ENCODE results near the gene TES. TPM values are rescaled to one million over a fixed set of nuclear protein-coding genes. Genes with fewer than 3 reads are reported as not detected.
"Not testable (repeated sequence)": the region's sequence is repeated elsewhere in the genome, so short reads cannot be mapped to it uniquely, and the experiment has no call there.

The TES gene
- total RNA-seq, 1 experiment from 2014 or later: 1.8 TPM

DNA sequence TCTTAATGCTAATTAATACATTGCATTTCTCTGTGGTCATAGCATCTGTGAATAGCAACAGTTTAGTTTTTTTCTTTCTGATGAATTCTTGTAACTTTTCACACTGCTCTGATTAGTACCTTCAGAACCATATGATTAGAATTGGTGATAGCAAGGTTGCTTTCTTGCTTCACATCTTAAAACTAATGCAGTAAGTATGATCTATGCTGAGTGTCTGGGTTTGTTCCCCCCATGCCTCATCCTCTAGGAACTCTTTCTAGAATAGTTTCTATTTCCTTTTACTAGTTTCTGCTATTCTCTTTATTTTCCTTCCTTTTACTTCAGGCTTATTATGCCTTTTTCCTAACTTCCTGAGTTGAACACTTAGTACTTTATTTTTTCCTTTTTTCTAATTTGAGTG, 32.4 kb downstream of the TES start:
- no peak for DNase-seq (ENCODE audit: low spot score)

DNA sequence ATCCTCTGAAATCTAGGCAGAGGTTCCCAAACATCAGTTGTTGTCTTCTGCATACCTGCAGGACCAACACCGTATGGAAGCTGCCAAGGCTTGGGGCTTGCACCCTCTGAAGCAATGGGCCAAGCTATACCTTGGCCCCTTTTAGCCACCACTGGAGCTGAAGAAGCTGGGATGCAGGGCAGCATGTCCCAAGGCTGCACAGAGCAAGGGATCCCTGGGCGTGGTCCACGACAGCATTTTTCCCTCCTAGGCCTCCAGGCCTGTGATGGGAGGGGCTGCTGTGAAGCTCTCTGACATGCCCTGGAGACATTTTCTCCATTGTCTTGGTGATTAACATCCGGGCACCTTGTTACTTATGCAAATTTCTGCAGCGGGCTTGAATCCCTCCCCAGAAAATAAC, 34.5 kb downstream of the TES start:
- DNase-seq (ENCODE audit: low spot score): not testable (repeated sequence)

DNA sequence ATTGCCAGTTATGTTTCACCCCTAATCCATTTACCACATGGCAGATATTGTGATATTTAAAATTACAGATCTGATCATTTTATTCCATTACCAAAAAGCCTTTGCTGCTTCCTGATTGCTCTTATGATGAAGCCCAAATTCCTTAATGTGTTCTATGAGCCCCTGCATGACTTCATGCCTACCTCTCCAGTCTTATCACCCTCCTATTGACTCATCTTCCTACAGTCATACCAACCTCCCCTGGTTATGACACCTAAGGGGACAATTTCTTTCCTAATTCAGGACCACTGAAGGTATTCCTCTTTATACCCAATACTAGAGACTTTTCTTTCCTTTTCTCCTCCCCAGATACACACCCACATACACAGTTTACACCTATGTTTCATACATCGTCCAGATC, 36.0 kb downstream of the TES start:
- DNase-seq (ENCODE audit: low spot score): no peak

DNA sequence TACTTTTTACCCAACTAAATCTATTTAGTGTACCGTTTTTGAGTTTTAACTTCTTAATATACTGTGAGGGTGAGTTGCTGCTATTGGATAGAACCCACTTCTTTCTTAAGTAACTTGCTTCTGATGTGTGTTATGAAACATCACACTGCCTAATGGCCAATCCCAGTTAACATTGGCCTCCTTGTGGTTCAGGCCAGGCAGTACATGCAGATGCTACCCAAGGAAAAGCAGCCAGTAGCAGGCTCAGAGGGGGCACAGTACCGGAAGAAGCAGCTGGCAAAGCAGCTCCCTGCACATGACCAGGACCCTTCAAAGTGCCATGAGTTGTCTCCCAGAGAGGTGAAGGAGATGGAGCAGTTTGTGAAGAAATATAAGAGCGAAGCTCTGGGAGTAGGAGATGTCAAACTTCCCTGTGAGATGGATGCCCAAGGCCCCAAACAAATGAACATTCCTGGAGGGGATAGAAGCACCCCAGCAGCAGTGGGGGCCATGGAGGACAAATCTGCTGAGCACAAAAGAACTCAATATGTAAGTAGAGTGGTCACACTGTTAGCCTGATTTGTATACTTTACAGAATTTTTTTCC, 39.7 kb downstream of the TES start:
- DNase-seq (ENCODE audit: low spot score): peak; percentile 54

DNA sequence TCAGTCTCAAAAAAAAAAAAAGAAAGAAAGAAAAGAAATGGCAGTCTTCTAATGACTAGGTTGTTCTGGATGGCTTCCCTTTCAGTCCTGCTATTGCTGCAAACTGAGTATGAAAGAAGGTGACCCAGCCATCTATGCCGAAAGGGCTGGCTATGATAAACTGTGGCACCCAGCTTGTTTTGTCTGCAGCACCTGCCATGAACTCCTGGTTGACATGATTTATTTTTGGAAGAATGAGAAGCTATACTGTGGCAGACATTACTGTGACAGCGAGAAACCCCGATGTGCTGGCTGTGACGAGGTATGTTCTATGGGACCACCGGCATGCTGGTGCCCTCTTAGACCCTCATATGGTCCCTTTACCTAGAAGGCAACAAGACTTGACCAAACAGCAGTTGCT, 41.3 kb downstream of the TES start:
- no peak for DNase-seq (ENCODE audit: low spot score)

DNA sequence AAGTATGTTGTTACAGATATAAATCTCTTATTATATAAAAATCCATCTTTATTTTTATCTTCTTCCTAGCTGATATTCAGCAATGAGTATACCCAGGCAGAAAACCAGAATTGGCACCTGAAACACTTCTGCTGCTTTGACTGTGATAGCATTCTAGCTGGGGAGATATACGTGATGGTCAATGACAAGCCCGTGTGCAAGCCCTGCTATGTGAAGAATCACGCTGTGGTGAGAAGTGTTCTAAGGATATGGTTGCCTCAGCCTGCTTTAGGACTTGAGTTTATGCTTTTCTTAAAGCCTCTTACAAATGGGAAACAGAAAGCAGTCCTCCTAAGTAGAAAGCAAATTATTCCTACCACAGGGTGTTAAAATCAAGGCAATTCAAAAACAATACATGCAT, 41.9 kb downstream of the TES start:
- DNase-seq (ENCODE audit: low spot score): no peak

DNA sequence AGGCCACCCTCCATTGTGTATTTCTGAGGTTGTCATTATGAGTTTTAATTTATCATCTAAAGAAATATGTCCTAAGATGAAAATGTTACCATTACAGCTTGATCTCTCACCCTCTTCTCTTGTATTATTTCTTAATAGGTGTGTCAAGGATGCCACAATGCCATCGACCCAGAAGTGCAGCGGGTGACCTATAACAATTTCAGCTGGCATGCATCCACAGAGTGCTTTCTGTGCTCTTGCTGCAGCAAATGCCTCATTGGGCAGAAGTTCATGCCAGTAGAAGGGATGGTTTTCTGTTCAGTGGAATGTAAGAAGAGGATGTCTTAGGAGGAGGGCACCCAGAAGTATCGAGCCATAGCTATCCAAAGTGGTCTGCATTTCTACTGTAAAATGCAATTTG, 46.8 kb downstream of the TES start:
- no peak for DNase-seq (ENCODE audit: low spot score)

DNA sequence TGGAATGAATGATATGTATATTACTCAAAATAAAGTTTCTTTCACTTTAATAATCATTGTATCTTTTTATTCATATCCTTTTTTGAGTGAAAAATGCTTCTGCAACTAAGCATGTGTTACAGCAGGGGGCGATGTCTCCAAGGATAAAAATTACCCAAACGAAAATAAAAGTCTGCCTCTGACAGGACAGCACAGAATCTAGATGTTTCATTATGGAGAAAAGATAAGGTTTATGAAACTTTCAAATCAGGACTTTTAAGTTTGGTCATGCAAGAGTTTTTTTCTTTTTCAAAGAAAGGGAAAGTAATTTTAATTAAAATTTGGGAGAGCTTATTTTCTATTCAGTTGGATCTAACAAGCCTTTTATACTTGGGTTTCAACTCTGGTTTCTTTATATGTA, 48.4 kb downstream of the TES start:
- peak; percentile 56 for DNase-seq (ENCODE audit: low spot score)

DNA sequence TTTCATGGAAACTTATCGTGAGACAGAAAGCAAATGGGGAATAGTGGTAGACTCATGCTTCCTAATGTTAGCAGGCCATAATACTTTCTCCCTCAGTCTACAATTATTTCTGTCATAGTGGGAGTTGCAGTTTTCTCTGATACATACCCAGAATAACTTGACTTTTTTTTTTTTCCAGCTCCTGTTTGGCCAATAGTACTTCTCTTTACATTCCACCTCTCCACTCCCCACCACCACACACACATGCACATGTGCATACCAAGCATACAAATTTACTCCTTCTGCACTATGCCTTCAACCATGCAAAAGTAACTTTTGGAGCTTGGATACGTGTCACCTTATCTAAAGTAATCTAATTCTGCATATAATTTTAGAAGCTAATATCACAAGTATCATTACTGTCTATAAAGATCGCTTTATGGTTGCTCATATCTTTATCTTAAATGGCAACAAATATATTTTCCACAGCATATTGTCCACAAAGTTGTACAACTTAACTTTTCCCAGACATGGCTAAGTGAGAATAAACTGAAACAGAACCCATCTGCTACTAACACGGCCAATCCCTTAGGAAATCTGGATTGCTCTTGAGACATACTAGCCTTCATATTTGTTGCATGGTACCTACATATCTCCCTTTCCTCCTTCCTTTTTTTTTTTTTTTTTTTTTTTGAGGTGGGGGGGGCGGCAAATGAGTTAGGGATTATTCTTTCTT, 49.0 kb downstream of the TES start:
- DNase-seq (ENCODE audit: low spot score): no peak

DNA sequence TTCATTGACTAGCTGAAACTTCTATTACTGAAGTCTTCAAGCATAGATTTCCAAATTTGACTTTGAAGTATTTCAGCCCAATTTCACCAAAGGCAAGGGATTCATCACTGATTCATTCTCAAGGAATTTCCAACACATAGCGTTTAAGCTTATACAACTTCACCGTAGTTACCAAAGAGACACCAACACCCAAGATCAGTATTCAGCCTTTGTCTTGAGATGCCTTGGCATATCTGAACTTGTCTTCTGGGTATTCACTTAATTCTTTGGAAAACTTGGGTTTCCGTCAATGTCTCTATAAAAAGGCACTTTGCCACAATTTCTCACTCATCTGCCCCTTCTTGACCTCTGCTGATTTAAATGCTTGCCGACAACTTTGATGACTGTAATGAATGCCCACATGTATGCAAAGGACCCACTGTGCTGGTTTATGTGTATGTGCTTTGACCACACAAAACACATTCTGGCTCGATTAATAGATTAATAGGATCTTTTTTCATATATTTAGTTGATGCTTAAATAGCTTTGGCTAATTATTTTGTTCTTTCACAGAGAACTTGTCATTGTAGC, 49.6 kb downstream of the TES start:
- peak; percentile 82 for DNase-seq (ENCODE audit: low spot score)

DNA sequence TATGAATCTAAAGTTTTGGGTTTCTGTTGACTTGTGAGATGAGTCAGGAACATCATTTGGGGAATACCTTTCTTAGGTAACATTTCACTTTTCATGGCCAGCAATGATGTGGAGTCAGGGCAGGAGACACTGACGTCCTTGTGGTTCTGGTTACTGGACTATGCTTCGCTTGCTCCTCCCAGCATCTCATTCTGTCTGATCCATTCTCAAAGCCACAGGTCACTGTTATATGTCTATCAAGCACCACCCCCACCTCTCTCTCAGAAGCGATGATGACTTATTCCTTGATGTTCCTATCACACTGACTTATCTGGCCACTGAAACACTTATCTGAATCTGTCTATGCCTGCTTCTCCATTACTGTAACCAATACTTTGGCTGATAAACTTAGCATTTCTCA, 51.6 kb downstream of the TES start:
- DNase-seq (ENCODE audit: low spot score): no peak

DNA sequence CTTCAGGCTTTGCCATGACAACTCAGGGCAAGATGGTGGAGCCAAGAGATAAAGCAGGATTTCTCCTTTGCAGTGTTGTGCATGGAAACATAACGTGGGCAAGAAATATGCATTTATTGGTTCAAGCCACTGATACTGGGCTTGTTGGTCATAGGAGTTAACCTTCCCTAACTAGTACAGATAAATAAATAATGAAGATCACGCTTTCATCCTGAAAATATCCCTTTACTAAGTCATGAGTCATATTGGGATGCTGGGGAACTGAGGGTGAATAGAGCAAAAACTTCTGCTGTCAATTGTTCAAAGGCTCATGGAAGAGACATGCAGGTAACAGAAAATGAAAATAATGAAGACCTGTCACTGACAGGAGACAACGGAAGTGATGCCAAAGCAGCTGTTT, 55.5 kb downstream of the TES start:
- no peak for DNase-seq (ENCODE audit: low spot score)

DNA sequence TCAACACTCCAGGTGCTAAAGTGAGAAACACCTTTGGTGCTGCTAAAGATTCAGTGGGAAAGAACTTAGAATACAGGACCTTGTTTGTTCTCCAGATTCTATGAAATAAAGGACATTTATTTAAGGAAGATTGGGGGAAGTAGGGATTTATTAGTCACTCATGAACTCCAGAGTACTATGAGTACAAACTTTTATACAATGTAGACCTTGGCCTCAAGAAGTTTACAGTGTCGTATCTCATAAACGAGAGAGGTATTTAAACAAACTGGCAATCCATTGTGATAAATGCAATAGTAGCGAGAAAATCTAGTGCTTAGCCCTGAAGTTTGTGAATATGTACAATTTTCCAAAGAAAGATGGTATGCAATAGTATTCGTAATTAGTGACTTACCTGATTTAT, 59.1 kb downstream of the TES start:
- DNase-seq (ENCODE audit: low spot score): no peak

DNA sequence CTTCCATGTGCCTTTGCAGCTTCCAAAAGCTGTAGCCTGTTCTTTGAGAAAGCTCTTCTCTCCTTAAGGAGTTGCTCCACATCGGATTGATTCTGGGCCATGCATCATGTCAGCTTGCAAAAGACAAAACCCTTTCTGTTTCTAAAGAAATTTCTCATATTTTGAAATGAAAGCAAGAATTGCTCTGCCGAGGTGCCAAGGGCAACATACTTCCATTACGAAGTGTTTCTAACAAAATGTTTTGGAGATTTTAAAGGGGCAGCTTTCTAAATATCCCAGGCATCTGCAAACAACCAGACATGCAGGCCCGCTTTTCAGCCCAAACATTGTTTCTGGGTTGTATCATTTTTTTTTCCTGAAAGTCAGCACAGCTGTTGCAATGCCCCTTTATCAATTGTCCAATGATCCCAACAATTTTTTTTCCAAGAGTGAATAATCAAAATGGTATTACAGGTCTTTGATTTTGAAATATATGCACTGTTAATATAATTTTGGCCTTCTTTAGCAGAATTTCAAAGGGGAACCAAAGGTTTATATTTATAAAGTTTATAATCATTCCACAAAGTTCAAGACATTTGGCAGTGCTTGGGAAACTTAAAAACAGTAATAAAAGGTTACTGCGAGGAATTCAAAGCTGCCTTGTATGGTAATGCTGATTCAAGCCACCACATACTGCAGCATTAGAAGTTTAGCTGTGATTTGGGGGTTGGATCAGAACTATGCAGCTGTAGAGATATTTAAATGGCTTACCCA, 61.0 kb downstream of the TES start:
- DNase-seq (ENCODE audit: low spot score): no peak

DNA sequence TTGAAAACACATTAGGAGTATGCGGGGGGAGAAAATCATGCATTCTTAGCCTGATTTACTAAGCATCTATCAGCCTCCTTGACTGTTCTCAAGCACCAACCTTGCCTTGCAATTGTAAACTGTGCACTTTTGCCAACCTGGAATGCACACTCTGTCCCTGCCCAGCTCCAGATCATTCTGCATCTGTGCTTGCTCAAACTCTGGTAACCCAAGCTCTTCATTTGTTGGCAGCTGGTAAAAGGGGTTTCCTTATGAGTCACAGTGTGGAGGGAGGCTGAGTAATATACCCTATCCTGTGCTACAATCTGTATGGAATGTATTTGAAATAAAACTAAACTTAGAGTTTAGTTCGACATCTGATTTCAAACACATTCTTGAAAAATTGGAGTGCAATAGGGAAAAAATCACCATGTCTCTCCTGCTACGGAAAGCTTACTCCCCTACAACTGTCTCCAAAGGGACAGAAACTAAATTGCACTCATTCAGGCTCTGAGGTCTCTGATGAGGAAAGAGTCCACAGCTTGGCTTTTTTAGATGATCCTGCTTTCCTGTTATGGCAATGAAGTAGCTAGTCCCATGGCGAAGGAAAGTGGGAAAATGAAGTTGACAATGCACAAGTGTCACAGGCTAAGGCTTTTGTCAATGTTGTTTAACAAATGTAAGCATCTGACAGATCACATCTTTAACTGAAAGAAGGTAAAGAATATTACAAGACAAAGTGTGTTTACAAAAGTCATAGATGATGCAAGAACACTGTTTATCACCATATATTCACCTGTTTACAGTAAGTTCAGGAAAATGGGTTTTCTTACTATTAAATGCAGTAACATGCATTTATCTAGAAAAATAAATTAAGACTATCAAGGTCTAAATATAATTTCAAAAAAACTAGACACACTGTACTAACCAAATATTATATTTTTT, 61.9 kb downstream of the TES start:
- peak; percentile 95 for DNase-seq (ENCODE audit: low spot score)

DNA sequence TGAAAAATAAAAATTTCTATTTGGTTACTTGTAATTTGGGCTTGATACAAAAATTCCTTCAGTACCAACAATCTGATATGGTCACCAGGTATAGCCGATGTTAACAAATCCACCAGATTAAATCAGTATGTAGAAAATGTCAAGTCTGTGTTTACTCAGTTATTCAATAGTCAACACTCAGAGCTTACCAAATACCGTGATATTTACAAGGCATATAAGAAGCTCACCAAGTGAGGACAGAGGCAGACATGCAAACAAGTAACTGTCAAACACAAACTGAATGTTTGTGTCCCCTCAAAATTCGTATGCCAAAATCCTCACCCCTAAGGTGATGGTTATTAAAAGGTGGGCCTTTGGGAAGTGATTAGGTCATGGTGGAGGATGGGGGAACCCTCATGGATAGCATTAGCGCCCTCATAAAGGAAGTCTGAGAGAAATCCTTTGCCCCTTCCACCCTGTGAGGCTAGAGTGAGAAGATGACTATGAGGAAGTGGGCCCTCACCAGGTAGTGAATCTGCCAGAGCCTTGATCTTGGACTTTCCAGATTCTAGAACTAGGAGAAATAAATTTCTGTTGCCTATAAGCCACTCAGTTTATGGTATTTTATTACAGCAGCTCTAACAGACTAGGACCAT, 63.1 kb downstream of the TES start:
- DNase-seq (ENCODE audit: low spot score): no peak

DNA sequence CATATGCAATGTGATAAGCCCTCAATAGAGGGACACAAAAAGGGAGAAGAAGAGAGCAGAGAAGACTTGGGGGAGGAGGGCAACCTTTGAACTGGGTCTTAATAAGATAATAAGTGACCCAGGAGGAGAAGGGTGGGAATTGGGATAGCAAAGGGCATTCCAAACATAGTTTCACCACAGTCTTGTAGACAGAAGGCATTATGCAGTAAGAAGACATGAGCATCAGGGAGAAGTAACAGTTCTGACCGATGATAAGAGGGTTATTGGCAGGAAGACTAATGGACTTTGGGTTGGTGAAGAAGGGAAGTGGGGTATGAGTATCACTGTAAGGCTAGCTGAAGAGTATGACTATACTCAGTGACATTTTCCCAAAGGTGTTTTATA, 63.6 kb downstream of the TES start:
- DNase-seq (ENCODE audit: low spot score): no peak

DNA sequence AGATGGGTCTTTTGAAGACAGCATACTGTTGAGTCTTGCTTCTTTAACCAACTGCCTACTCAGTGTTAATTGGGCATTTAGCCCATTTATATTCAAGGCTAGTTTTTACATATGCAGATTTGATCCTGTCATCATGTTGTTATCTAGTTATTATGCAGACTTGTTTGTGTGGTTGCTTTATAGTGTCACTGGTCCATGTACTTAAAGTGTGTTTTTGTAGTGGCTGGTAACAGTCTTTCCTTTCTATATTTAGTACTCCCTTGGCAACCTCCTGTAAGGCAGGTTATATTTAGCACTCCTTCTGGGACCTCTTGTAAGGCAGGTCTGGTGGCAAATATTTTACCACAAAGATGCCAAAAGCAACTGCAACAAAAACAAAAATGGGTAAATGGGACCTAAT, 66.7 kb downstream of the TES start:
- DNase-seq (ENCODE audit: low spot score): no peak

DNA sequence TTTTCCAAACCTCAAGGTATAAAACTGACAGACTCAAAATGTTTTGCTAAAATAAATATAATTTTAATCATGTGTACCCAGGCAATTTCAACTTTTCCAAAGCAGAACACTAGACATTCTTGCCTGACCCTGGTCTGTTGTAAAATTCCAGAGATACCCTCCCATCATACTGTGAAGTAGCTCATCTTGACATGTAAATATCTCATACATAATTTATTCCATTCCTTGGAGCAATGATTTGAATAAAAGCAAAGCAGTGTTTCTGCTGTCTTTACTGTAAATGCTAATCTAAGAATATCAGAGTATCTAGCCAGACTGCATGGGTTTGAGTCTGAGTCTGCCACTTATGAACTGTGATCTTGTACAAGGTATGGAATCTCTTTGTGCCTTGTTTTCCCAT, 68.9 kb downstream of the TES start:
- DNase-seq (ENCODE audit: low spot score): no peak

DNA sequence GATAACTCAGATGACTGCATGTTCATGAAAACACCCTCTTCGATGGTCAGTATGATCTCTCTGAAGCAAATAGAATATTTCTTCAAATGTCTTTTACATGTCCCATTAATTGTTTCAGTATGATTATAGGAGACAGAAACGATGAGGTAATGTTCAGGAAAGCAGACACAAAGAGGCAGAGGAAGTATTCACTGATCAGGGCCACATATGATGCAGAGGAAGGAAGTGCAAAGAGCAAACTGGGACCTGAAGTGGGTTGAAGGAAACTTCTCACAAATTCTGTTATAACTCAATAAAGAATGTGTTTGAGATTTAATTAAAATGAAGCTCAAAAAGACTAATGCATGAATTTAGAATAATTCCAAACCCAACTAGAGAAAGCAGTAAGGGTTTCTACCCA, 70.5 kb downstream of the TES start:
- DNase-seq (ENCODE audit: low spot score): no peak

DNA sequence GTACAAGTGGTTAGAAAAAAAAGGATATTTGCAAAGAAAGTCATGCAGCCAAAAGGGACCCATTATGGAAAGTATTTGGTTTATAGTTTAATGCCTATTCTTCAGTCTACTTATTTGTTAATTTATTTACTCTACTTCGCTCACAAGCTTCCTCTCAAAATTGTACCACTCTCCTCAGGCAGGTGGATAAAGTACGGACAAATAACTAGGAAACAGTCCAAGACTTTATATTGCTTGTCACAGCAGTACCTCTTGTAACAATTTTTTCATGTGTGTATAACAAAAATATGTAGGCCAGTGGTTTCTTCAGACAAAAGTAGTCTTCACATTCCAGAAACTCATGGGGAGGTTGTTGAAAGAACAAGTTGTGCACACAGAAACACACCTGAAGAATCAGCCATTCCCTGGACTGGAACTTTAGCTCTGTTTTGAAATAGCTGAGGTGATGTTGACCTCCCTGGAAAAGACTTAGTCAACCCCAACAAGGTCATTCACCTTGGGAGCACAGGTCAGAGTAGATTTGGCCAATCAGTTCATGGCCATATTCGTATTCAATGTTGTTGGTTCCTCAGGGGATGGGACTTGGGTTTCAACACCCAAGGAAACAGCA, 73.4 kb downstream of the TES start:
- no peak for DNase-seq (ENCODE audit: low spot score)

Measured in A172 (cell line).